Endodermal cell (in vitro differentiated cells): ENCODE results near the gene AP1S1. TPM values are rescaled to one million over a fixed set of nuclear protein-coding genes. Genes with fewer than 3 reads are reported as not detected.
A peak's percentile ranks its signal among the peaks of the same experiment; 100 is the strongest.
"Not testable (repeated sequence)": the region's sequence is repeated elsewhere in the genome, so short reads cannot be mapped to it uniquely, and the experiment has no call there.

Experiments
- DNase-seq: peaks from one replicate; pipeline ENCODE4 v3.0.0-alpha.2; 2017
- H3K27ac ChIP-seq: 2 replicates; pipeline ENCODE4 v1.5.1; 2013; ENCODE audit warnings: mild to moderate bottlenecking, low read depth, low read length, moderate library complexity
- H3K27me3 ChIP-seq: 2 replicates; pipeline ENCODE4 v1.6.1; 2013; ENCODE audit warnings: mild to moderate bottlenecking, low read length, moderate library complexity; ENCODE audit not compliant: insufficient read depth, control insufficient read depth, poor library complexity, severe bottlenecking
- H3K36me3 ChIP-seq: 2 replicates; pipeline ENCODE4 v1.7.0; 2013; ENCODE audit warnings: mild to moderate bottlenecking, low read length, moderate library complexity; ENCODE audit not compliant: control insufficient read depth, insufficient read depth
- H3K4me1 ChIP-seq: one replicate; pipeline ENCODE4 v1.7.0; 2013; ENCODE audit warnings: low read length; ENCODE audit not compliant: control insufficient read depth, insufficient read depth
- H3K4me3 ChIP-seq: 2 replicates; pipeline ENCODE4 v1.5.1; 2013; ENCODE audit warnings: mild to moderate bottlenecking, low read length, moderate library complexity
- H3K9ac ChIP-seq: 2 replicates; pipeline ENCODE4 v1.6.1; 2013; ENCODE audit warnings: mild to moderate bottlenecking, low read length, moderate library complexity; ENCODE audit not compliant: poor library complexity, severe bottlenecking; ENCODE audit errors: extremely low read depth
- H3K9me3 ChIP-seq: 2 replicates; pipeline ENCODE4 v1.6.1; 2013; ENCODE audit warnings: mild to moderate bottlenecking, low read length, moderate library complexity; ENCODE audit not compliant: control insufficient read depth
- H3K27ac Mint-ChIP-seq: 2 replicates; pipeline ENCODE4 v1.8.0; 2020; ENCODE audit warnings: mixed read lengths
- H3K27me3 Mint-ChIP-seq: 2 replicates; pipeline ENCODE4 v1.8.0; 2021; ENCODE audit warnings: mild to moderate bottlenecking, mixed read lengths; ENCODE audit not compliant: insufficient read depth
- H3K36me3 Mint-ChIP-seq: 2 replicates; pipeline ENCODE4 v1.8.0; 2020; ENCODE audit warnings: low read depth, mixed read lengths
- H3K4me1 Mint-ChIP-seq: 2 replicates; pipeline ENCODE4 v1.8.0; 2020; ENCODE audit warnings: mixed read lengths
- H3K4me3 Mint-ChIP-seq: 2 replicates; pipeline ENCODE4 v1.8.0; 2020; ENCODE audit warnings: mild to moderate bottlenecking, moderate library complexity, mixed read lengths
- H3K9me3 Mint-ChIP-seq: 2 replicates; pipeline ENCODE4 v1.8.0; 2020; ENCODE audit warnings: mild to moderate bottlenecking, mixed read lengths
- WGBS, 2 experiments: methylation state at CpG; one replicate each; pipeline versions ENCODE4 v1.1.5 to v1.1.7; 2013; ENCODE audit warnings: missing lambda C conversion rate in 2 of 2, mixed read lengths in 1 of 2; ENCODE audit not compliant: insufficient coverage in 1 of 2, insufficient read length in 1 of 2; 5-methylcytosine and 5-hydroxymethylcytosine counted together
- total RNA-seq, 2 donors: library from RNA; stranded (reverse); fragmentation: NEBNext Ultra II Directional in 1 of 2; extraction: Animal tissue kit (Norgen Biotek cat#: 25700) in 1 of 2; gene quantifications; 2 replicates in 1 of 2; 3 replicates in 1 of 2; pipeline ENCODE4 v1.2.1, GENCODE V29; 2021
- TF ChIP-seq, protein P1 (sequence below): fragments of 200-600 bp; sonication (generic); conservative IDR thresholded peaks from 2 replicates; pipeline ENCODE4 v1.5.0; 2021; ENCODE audit warnings: antibody characterized with exemption, mild to moderate bottlenecking

Gene AP1S1
- total RNA-seq, 2 donors from 2014 or later = 43.8 to 50.2 TPM

DNA sequence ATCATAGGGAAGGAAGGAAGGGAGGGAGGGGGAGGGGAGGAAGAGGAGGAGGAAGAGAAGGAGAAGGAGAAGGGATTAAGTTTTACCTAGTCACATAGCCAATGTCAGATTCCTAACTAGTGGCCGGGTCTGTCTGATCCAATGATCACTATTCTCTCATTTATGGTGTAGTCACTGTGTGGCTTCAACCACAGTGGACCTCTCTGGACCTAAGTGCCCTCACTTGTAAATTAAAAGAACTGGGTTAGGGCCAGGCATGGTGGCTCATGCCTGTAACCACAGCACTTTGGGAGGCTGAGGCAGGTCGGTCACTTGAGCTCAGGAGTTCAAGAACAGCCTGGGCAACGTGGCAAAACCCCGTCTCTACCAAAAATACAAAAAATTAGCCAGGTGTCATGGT, 34.0 kb upstream of the AP1S1 start:
- no peak overlapping the region for H3K27ac Mint-ChIP-seq
- Histone ChIP-seq H3K36me3 (no peaks in the 10 kb centered on the region), H3K27me3 (no peaks in the 10 kb centered on the region), H3K4me1 (peaks cover 3% of the 10 kb centered on the region), H3K4me3 (no peak overlapping the region), H3K9ac (no peak overlapping the region), H3K27ac (no peak overlapping the region), H3K9me3 (no peaks in the 10 kb centered on the region)
- DNase-seq = no peak
- H3K27me3 Mint-ChIP-seq = peaks cover 4% of the 10 kb centered on the region
- WGBS, 2 experiments = 94% methylated on average over 4 of the region's 4 CpGs
- H3K4me1 Mint-ChIP-seq = peaks cover 15% of the 10 kb centered on the region
- TF ChIP-seq, protein P1, sequence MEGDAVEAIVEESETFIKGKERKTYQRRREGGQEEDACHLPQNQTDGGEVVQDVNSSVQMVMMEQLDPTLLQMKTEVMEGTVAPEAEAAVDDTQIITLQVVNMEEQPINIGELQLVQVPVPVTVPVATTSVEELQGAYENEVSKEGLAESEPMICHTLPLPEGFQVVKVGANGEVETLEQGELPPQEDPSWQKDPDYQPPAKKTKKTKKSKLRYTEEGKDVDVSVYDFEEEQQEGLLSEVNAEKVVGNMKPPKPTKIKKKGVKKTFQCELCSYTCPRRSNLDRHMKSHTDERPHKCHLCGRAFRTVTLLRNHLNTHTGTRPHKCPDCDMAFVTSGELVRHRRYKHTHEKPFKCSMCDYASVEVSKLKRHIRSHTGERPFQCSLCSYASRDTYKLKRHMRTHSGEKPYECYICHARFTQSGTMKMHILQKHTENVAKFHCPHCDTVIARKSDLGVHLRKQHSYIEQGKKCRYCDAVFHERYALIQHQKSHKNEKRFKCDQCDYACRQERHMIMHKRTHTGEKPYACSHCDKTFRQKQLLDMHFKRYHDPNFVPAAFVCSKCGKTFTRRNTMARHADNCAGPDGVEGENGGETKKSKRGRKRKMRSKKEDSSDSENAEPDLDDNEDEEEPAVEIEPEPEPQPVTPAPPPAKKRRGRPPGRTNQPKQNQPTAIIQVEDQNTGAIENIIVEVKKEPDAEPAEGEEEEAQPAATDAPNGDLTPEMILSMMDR = no peak
- no peaks in the 10 kb centered on the region for H3K36me3 Mint-ChIP-seq
- H3K9me3 Mint-ChIP-seq = peaks cover 4% of the 10 kb centered on the region
- H3K4me3 Mint-ChIP-seq = no peak overlapping the region

DNA sequence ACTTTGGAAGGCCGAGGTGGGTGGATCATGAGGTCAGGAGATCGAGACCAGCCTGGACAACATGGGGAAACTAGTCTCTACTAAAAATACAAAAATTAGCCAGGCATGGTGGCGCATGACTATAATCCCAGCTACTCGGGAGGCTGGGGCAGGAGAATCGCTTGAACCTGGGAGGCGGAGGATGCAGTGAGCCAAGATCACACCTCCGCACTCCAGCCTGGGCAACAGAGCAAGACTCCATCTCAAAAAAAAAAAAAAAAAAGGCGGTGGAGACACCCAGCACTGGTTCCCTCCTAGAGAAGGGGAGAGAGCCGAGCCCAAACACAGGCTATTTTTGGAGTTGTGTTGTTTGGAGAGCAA, 32.7 kb upstream of the AP1S1 start:
- H3K27ac ChIP-seq, H3K9me3 Mint-ChIP-seq, H3K9me3 ChIP-seq, H3K9ac ChIP-seq, H3K4me1 ChIP-seq, H3K27me3 ChIP-seq, H3K36me3 ChIP-seq, H3K4me3 ChIP-seq, H3K27ac Mint-ChIP-seq, H3K27me3 Mint-ChIP-seq, H3K36me3 Mint-ChIP-seq, DNase-seq: not testable (repeated sequence)
- Mint-ChIP-seq H3K4me1 (peaks cover 23% of the 10 kb centered on the region), H3K4me3 (peak overlapping the region; percentile 27)
- 87 to 100% methylated on average over 3 to 9 of the region's 9 CpGs for WGBS, 2 experiments

DNA sequence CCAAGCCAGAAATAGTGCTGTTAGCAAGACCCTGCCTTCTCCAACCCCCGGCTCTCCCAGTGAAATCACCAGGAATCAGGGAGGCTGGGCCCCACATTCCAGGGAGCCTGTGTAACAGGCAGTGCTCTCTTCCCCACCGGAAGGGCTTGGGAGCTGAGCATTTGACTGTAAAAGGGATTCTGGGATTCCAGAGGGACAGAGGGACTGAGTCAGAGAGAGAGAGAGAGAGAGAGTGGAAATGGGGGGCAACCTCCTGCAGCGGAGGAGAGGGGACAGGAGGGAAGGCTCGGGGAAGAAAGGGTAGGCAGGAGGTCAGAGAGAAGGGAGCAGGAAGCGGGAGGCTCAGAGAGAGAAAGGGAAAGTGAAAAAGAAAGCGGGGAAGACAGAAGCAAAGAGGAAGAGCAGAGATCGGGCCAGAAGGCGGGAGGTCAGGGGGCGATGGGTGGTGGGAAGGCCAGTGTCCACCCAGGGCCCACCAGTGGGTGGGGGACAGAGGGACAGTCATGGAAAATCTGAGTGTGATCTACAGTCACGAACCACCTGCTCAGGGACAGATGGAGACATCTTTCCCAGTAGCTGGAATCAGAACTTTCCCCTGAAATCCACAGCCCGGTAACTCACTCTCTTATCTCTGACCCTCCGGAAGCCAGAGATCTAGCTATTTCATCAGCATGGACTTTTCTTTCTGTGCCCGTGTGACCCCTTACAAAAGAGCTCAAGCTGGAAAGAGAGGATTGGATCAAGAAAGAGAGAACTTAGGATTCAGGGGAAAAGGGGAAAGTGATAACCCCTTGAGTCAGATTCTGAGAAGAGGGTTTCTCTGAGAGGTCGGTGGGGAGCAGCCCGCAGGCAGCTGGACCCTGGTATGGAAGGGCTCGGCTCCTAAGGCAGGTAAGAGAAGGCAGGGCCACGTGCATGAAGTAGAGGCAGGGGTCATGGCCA, 32.0 kb upstream of the AP1S1 start:
- Histone ChIP-seq H3K36me3 (no peaks in the 10 kb centered on the region), H3K9ac (no peak overlapping the region), H3K4me1 (peaks cover 3% of the 10 kb centered on the region), H3K27ac (peak overlapping the region; percentile 32), H3K4me3 (no peak overlapping the region), H3K9me3 (no peaks in the 10 kb centered on the region), H3K27me3 (no peaks in the 10 kb centered on the region)
- H3K27ac Mint-ChIP-seq = peak overlapping the region; percentile 92
- TF ChIP-seq, protein P1 = no peak
- H3K27me3 Mint-ChIP-seq = peaks cover 4% of the 10 kb centered on the region
- H3K9me3 Mint-ChIP-seq = peaks cover 10% of the 10 kb centered on the region
- peaks cover 29% of the 10 kb centered on the region for H3K4me1 Mint-ChIP-seq
- WGBS, 2 experiments = 59 to 63% methylated on average over 14 to 17 of the region's 17 CpGs
- H3K4me3 Mint-ChIP-seq = peak overlapping the region; percentile 27
- no peaks in the 10 kb centered on the region for H3K36me3 Mint-ChIP-seq
- peak; percentile 88 for DNase-seq
